Glutamatergic neuron (in vitro differentiated cells): ENCODE data around the gene POTEJ. TPM values are rescaled to one million over a fixed set of nuclear protein-coding genes. Genes with fewer than 3 reads are reported as not detected.
"Not testable (repeated sequence)": the region's sequence is repeated elsewhere in the genome, so short reads cannot be mapped to it uniquely, and the experiment has no call there.

Source experiments
- DNase-seq: peaks from one replicate; pipeline ENCODE4 v3.0.0; 2022
- H3K27ac Mint-ChIP-seq: one replicate; pipeline ENCODE4 v1.8.0; 2020; ENCODE audit warnings: mild to moderate bottlenecking, mixed read lengths, inconsistent platforms; ENCODE audit not compliant: unreplicated experiment
- H3K27me3 Mint-ChIP-seq: one replicate; pipeline ENCODE4 v1.8.0; 2020; ENCODE audit warnings: mild to moderate bottlenecking, moderate library complexity, mixed read lengths, inconsistent platforms; ENCODE audit not compliant: unreplicated experiment
- H3K36me3 Mint-ChIP-seq: one replicate; pipeline ENCODE4 v1.8.0; 2020; ENCODE audit warnings: mild to moderate bottlenecking, mixed read lengths, inconsistent platforms; ENCODE audit not compliant: unreplicated experiment
- H3K4me1 Mint-ChIP-seq: one replicate; pipeline ENCODE4 v1.8.0; 2020; ENCODE audit warnings: mild to moderate bottlenecking, low read depth, mixed read lengths, inconsistent platforms; ENCODE audit not compliant: unreplicated experiment
- H3K4me3 Mint-ChIP-seq: one replicate; pipeline ENCODE4 v1.8.0; 2020; ENCODE audit warnings: mild to moderate bottlenecking, mixed read lengths, inconsistent platforms; ENCODE audit not compliant: unreplicated experiment
- H3K9me3 Mint-ChIP-seq: one replicate; pipeline ENCODE4 v1.8.0; 2020; ENCODE audit warnings: mild to moderate bottlenecking, moderate library complexity, mixed read lengths, inconsistent platforms; ENCODE audit not compliant: unreplicated experiment
- total RNA-seq: library from RNA; stranded (reverse); fragmentation: NEBNext Ultra II Directional; extraction: Animal tissue kit (Norgen Biotek cat#: 25700); gene quantifications from one replicate; pipeline ENCODE4 v1.2.1, GENCODE V29; 2021; ENCODE audit not compliant: unreplicated experiment

Gene POTEJ
- total RNA-seq, 1 donor from 2014 or later = not detected

- not testable (repeated sequence) for H3K27me3 Mint-ChIP-seq, H3K4me3 Mint-ChIP-seq, H3K9me3 Mint-ChIP-seq, DNase-seq, H3K4me1 Mint-ChIP-seq, H3K27ac Mint-ChIP-seq, H3K36me3 Mint-ChIP-seq
Observed at GRCh38 chr2:130609002-130609920, 2.0 kb upstream of the POTEJ start.

DNA sequence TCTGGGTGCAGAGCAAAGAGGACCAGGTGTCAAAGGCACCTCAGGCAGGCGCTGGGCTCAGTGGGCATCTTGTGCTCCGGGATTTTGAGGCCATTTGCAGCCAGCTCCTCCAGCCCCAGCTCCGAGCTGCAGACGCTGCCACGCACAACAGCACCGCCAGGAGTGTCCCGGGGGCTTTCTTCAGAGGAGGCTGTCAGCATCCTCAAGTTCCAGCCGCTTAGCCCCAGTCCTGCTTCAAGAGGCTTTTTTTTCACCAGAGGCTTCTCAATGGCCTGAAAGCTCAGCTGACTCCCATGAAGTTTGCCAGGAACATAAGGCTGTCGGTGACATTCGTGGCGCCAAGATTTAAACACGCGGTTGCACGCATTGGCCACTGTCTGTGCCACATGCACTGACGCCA is 754 bp upstream of the POTEJ start:
- H3K27ac Mint-ChIP-seq, H3K4me1 Mint-ChIP-seq: not testable (repeated sequence)

DNA sequence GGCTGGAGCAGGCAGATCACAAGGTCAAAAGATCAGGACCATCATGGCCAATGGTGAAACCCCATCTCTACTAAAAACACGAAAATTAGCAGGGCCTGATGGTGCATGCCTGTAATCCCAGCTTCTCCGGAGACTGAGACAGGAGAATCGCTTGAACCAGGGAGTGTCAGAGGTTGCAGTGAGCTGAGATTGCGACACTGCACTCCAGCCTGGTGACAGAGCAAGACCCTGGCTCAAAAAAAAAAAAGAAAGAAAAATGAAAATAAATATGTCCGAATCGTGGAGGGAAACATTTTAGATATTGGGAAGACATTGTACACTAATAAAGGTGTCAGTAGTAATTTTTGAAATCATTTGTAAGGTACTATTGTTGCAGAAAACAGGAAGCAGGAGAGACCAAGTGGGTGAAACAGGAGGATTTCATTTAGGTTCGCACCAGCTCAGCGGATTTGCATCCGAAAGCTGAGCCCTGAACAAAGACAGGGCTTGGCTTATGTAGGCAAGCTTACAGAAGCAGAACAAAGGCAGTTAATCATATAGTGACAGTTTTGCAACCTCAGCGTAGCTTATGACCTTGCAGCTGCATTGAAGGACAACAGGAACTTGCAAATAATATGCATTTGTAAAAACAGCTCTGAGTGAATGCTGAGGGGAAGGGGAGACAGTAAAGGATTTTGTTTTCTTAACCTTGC is 17.7 kb downstream of the POTEJ start:
- H3K27ac Mint-ChIP-seq, H3K27me3 Mint-ChIP-seq, DNase-seq, H3K9me3 Mint-ChIP-seq, H3K36me3 Mint-ChIP-seq, H3K4me3 Mint-ChIP-seq, H3K4me1 Mint-ChIP-seq: not testable (repeated sequence)

More for the DNA sequence above, 754 bp upstream of the POTEJ start:
- H3K4me3 Mint-ChIP-seq, H3K9me3 Mint-ChIP-seq, H3K36me3 Mint-ChIP-seq, H3K27me3 Mint-ChIP-seq: not testable (repeated sequence)
- DNase-seq = peak; percentile 75

- not testable (repeated sequence) for H3K36me3 Mint-ChIP-seq, DNase-seq, H3K4me3 Mint-ChIP-seq, H3K27ac Mint-ChIP-seq, H3K4me1 Mint-ChIP-seq, H3K9me3 Mint-ChIP-seq, H3K27me3 Mint-ChIP-seq
Observed at GRCh38 chr2:130638973-130639372, 27.7 kb downstream of the POTEJ start.

DNA sequence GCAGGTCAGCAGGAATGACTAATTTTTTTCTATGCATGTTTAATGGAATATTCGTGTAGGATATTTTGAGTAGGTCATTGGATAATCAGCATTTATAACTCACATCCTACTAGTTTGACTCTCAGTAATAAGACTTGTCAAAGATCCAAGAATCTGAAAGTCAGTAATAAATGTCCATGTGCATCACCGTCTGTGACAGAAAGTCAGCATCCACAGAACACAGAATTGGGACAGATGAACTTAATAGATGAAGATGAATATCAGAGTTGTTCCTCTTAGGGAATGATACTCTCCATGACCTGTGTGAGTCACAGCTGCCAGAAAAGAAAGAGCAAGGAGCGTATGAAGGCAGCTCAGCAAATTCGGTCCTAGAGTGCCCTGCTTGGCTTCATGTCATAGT is 30.4 kb downstream of the POTEJ start:
- H3K9me3 Mint-ChIP-seq, H3K27ac Mint-ChIP-seq, H3K27me3 Mint-ChIP-seq, DNase-seq, H3K4me1 Mint-ChIP-seq, H3K36me3 Mint-ChIP-seq, H3K4me3 Mint-ChIP-seq: not testable (repeated sequence)

- not testable (repeated sequence) for H3K4me3 Mint-ChIP-seq, H3K27ac Mint-ChIP-seq, H3K4me1 Mint-ChIP-seq
Observed at GRCh38 chr2:130649285-130649684, 38.0 kb downstream of the POTEJ start.

GRCh38 chr2:130664506-130664905 is 53.3 kb downstream of the POTEJ start:
- not testable (repeated sequence) for H3K9me3 Mint-ChIP-seq, H3K36me3 Mint-ChIP-seq, H3K27ac Mint-ChIP-seq, H3K27me3 Mint-ChIP-seq, DNase-seq, H3K4me1 Mint-ChIP-seq, H3K4me3 Mint-ChIP-seq

More at GRCh38 chr2:130649285-130649684, 38.0 kb downstream of the POTEJ start:
- H3K36me3 Mint-ChIP-seq, H3K9me3 Mint-ChIP-seq, DNase-seq, H3K27me3 Mint-ChIP-seq: not testable (repeated sequence)

- not testable (repeated sequence) for H3K36me3 Mint-ChIP-seq, H3K4me3 Mint-ChIP-seq, H3K4me1 Mint-ChIP-seq, DNase-seq, H3K9me3 Mint-ChIP-seq, H3K27me3 Mint-ChIP-seq, H3K27ac Mint-ChIP-seq
Observed at GRCh38 chr2:130665596-130665995, 54.4 kb downstream of the POTEJ start.

- not testable (repeated sequence) for H3K27ac Mint-ChIP-seq, H3K4me1 Mint-ChIP-seq, H3K4me3 Mint-ChIP-seq, H3K9me3 Mint-ChIP-seq, H3K27me3 Mint-ChIP-seq, H3K36me3 Mint-ChIP-seq, DNase-seq
Observed at GRCh38 chr2:130667516-130667915, 56.3 kb downstream of the POTEJ start.

DNA sequence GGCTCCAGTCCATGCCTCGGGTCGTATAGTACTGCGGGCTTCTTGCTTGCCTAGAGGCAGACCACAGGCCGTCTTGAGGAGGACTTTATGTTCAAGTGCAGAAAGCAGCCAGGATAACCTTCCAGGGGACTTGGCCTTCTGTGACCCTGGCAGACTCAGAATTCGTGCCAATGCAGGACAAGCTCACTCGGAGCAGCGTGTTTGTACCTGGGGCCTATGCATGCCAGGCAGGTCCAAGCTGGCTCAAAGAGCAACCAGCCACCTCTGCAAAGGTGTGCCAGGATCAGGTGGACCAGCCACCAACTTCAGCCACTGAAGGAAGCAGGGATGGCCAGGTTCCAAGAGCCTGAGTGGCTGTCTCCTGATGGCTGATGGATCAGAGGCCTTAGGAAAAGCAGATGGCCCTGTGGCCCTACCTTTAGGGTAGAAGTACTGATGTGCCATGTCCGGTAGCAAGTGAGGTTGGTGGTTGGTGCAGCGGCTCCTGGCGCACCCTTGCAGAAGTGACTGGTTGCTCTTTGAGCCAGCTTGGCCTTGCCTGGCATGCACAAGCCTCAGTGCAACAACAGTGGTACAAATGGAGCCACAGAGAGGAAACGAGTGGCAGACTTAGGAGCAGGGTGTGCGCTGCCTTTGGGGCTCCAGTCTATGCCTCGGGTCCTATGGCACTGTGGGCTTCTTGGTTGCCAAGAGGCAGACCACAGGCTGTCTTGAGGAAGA is 58.9 kb downstream of the POTEJ start:
- not testable (repeated sequence) for H3K4me1 Mint-ChIP-seq, DNase-seq, H3K4me3 Mint-ChIP-seq, H3K9me3 Mint-ChIP-seq, H3K27ac Mint-ChIP-seq, H3K36me3 Mint-ChIP-seq, H3K27me3 Mint-ChIP-seq

DNA sequence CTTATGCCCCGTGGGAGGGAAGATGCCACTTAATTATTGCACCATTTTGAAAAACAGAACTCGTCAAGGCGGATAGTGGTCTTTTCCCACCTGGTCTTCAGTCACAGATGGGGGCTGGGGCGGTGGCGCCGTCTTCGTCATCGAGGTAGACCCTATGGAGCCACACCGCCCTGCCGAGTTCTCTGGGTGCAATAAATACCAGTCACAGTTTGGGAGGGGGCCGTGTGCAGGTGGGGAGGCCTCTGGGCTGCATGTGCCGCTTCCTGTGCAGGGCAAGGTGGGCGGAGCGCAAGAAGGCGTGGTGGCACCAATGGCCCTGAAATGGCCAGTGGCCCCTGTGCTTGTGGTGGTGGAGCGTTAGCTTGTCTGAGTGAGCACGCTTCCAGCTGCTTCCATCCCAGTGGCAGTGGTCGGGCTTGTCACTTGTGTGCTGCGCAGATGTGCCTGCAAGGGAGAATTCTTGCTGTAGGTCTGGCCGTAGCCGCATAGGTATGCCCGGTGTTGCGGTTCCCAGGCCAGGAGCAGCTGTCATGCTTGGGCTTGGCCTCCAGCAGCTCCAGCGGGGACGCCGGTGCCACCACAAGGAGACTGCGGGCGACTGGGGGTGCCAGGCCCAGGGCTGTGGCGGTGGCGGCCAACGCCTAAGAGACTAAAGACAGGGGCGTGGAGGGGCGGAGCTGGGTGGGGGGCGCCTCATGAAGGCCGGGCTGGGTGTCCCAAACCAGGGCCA is 81.0 kb downstream of the POTEJ start:
- H3K27me3 Mint-ChIP-seq, H3K4me1 Mint-ChIP-seq, H3K27ac Mint-ChIP-seq, H3K36me3 Mint-ChIP-seq, H3K4me3 Mint-ChIP-seq, H3K9me3 Mint-ChIP-seq: not testable (repeated sequence)
- DNase-seq = peak; percentile 9
